GM21723 (cell line): ENCODE data around the gene NAA15.
"Not testable (repeated sequence)": the region's sequence is repeated elsewhere in the genome, so short reads cannot be mapped to it uniquely, and the experiment has no call there.

ENCODE experiments used
- ATAC-seq: cut with Tn5 transposase; IDR thresholded peaks from one replicate; pipeline ENCODE4 v1.9.1; 2021; ENCODE audit warnings: mild to moderate bottlenecking, moderate library complexity; ENCODE audit not compliant: unreplicated experiment

Gene NAA15

DNA sequence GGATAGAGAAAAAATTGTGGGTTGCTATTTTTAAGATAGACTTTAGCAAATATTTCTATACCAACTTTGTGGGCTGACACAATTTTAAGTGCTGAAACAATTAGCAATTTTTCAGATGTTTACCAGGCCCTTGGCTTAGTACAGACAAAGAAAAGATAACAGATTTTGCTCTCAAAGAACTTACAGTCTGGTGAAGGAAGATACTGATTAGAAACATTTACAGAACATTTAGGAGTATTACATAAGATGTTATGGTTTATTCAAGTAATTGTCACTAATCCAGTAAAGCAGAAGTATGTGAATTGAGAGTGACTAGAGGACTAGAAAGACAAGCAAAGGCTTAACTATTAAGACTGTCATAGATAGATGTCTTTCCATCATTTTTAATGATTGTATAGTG lies 36.3 kb downstream of the NAA15 start:
- no peak for ATAC-seq

DNA sequence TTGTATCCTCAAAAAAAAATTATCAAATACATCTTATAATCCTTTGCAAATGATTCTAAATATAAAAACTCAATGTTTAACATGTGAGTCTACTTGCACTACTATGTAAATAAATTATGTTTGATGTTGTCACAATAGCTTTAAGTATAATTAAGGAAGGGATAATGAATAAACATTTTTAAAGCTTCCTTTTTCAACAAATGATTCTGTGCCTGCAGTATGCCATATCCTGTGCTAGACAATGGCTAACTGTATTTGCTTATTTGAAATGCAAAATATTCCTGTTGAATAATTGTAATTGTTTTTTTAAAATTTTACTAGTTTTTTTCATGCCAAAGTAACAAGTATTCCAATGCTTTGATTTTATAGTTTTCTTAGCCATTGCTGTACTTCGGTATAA lies 60.0 kb downstream of the NAA15 start:
- ATAC-seq = no peak

DNA sequence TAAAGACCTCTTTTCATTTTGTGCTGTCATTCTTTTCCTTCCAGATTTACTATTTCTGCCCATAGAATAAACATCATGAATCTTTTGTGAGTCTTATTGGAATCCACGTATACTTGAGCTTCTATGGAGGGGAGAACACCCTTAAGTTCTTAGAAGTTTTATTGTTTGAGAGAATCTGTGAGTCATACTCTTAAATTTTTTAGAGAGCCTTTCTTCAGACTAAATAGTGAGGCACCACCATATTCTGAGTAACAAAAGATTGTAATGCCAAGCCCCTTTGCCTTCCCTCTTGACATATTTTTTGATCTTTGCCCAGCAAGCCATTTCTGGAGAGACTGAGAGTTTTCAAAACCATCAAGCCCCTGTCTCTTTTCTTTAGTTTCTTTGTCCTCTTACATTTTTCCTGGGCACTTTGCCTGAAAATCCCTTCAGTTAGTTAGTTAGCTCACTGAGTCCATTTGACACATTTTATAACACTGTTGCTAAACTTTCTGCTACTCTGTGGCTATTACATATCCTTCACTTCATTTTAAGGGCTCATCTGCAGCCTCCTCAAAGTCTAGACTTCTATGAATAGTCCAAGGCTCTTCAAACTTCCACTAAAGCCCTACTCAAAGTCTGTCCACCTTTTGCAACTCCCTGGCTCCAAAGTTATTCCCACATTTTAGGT lies 66.3 kb downstream of the NAA15 start:
- ATAC-seq = no peak

DNA sequence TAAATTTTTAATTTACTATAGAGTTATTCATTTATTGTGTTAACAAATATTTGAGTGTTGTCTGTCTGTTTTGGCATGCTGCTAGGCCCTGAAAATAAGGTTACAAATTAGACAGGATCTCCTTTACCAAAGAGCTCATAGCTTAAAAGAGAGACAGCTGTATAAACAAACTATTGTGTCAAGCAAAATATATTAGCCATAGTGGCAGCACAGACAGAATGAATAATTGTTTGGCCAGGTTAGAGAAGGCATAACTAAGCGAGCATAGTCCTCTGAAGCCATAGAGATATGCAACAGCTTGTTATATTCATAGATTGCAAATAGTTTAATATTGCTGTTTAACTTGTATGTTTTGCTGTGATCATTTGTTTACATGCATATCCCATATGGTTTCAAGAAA lies 67.7 kb downstream of the NAA15 start:
- ATAC-seq = no peak

DNA sequence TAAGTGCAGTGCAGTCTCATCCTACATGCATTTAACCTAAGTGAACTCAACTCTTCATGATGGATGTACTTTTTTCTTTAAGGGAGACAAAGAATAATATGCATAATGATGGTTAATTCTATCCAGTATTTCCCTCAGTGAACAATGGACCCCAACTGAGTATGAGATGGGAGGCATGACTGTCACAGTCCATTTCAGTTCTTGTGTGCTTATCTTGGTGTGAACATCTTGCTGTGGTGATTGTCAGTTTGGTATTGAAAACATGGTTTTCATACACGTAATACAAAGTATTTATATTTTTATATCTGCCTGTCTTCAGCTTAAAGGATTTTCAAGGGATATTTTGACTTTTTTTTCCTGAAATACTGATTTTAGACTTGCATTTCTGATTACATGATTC lies 72.9 kb downstream of the NAA15 start:
- no peak for ATAC-seq

DNA sequence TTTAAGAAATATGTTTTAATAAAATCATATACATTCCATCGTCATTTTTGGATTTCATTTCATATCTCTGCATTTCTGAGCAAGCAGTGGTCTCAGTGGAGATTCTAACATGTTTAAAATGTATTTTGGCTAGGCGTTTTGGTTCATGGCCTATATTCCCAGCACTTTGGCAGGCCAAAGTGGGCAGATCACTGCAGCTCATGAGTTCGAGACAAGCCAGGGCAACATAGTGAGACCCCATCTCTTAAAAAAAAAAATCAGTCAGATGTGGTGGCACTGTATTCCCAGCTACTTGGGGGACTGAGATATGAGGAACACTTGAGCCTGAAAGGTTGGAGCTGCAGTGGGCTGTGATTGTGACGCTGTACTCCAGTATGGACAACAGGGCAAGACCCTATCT lies 85.1 kb downstream of the NAA15 start:
- no peak for ATAC-seq

DNA sequence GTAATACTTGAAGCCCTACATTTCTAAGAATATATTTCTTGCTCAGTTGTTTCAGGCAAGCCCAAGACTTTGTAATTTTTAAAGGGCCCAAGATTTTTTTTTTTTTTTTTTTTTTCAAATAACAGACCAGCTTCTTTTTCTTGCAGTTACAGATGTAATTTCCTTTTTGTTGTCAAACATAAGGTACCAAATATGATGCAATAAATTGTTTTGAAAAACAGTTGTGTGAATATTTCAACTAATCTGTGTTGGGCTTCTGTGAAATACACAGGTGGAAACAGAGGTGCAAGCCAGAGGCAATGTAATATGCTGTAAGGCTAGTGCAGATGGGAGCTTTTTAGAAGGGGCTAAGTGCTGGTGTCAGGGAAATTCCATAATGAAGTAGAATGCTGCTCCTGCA lies 87.8 kb downstream of the NAA15 start:
- no peak for ATAC-seq

DNA sequence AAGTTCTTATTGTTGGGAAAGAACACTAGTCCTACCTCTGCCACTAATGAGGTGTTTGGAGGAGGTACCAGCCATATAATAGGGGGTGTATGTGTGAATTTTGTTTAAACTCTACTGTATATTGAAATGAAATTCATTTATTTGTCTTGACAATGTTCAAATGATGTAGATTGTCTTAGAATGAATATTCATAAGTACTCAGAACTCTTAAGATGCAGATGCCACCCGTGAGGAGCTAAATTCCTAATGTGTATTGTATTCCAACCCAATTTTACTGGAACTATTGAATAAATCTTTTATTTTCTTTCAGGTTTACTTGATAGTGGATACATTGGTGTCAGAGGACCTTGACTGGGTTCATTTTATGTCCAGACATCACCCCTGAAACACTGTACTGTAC lies 88.7 kb downstream of the NAA15 start:
- ATAC-seq = no peak

DNA sequence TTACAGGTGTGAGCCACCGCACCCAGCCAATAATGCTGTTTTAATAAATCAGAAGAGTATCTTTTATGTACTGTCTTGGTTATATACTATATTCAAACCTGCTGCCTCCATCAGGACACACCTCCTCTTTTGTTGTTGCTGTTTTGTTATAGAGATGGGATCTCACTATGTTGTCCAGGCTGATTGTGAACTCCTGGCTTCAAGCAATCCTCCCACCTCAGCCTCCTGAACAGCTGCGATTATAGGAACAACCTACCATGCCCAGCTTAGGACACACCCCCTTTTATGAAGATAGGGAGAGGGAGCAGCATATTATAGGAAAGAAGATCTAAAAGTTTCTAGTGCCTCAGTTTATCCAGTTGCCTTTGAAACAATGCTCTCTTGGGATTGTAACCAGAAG lies 90.4 kb downstream of the NAA15 start:
- ATAC-seq = no peak

DNA sequence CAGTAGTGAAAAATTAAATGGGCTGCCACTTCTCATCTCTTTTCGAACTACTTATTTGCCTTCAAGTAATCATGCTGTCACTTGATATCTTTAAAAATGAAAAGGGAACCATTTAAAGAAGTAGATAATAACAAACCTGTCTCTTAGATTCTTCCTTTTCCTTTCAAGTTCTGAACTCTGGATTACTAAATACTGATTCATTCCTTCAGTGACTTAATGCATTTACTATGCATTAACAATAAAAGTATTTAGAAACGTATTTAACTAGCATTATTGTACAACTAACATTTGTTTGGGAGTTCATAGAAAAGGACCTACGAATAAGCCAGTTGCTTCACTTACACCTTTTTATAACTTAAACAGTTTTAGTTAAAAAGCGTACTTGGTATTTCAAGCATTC lies 91.5 kb downstream of the NAA15 start:
- ATAC-seq = no peak

DNA sequence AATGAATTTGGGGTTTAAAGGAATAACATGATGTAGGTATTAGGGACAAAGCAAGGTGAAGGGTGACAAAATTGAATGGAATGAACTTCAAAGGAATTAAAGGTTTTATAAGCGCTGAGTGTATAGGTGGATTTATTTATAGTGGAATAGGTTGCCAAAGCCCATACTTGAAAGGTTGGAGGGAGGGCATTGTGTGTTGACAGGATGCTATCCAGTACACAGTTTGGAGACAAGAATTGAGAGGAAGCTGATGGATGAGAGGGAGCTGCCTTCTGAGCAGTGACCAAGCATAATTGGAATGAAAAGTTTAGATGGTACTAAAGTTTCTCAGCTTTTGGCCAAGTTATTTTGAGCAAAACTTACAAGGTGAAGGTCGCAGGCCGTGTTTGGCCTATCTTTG lies 100.1 kb downstream of the NAA15 start:
- ATAC-seq = no peak

DNA sequence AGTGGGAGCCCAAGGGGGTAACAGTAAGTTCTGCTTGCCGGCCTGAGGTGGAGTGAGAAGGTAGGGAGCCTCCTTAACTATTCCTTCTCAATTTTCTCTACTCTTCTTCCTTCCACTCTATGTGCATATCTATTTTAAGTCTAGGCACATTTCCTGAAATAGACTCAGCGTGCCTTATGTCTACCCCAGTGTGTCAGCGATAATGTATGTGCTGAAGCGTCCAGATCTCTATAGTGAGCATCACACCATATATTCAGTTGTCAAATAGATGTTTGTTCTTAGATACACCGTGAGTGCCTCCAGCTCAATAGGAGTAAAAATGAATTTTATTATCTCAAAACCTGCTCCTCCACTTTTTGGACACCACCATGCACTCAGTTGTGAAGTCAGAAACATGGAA lies 101.1 kb downstream of the NAA15 start:
- ATAC-seq = no peak

DNA sequence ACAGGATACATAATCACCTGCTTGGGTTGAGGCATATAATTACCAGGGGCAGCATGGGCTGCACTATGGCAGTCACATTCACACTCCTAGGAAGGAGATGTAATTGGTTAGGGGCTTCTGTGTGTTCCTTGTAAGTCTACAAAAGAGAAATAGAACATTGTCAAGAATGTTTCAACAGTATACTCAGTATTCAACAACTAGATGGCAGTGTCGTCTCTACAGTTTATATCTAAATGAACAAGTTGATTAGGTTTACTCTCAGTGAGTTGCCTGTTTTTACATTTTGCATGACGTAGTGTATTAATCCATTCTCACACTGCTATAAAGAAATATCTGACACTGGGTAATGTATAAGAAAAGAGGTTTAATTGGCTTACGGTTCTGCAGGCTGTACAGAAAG lies 102.2 kb downstream of the NAA15 start:
- no peak for ATAC-seq

DNA sequence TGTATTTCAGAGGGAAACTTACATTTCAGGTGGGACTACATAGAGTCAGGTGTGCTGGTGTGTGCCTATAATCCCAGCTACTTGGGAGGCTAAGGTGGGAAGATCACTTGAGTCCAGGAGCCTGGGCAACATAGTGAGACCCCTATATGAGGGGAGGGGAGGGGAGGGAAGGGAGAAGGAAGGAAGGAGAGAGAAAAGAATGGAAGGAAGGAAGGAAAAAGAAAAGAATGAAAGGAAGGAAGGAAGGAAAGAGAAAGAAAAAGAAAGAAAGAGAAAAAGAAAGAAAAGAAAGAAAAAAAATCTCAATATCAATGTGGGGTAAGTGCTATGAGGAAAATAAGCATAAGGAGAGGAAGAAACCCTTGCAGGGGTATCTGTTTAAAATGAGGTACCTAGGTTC lies 109.0 kb downstream of the NAA15 start:
- no peak for ATAC-seq

DNA sequence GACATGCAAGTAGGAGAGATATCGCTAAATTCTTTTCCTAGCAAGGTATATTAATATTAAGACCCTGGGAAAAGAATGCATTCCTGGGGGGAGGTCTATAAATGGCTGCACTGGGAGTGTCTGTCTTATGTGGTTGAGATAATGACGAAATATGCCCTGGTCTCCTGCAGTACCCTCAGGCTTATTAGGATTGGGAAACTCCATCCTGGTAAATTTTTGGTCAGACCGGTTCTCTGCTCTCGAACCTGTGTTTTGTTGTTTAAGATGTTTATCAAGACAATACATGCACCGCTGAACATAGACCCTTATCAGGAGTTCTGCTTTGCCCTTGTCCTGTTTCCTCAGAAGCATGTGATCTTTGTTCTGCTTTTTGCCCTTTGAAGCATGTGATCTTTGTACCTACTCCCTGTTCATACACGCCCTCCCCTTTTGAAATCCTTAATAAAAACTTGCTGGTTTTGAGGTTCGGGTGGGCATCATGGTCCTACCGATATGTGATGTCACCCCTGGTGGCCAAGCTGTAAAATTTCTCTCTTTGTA lies 113.4 kb downstream of the NAA15 start:
- not testable (repeated sequence) for ATAC-seq

DNA sequence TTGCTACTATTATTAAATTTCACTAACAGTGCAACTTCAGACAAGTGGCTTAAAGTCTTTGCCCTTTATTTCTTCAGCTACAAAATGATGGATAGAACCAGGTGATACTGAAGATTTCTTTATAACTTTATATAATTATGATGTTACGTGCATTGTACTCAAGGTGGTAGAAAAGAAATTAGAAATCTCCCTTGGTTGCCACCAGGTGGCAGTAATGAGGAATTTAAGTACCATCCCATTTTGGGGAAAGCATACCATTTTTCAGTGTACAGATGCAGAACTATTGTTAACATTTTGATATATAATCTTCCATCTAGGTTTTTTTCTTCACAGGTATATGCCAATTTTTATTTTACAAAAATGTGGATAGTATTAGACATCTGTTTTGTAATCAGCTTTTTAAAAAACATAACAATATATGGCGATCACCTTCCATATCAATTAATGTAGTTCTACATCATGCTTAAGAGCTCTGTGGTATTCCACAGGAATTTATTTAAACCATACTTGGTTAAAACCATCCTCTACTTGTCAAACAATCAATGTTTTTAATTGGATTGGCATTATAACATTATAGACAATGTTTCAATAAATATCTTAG lies 114.9 kb downstream of the NAA15 start:
- no peak for ATAC-seq

DNA sequence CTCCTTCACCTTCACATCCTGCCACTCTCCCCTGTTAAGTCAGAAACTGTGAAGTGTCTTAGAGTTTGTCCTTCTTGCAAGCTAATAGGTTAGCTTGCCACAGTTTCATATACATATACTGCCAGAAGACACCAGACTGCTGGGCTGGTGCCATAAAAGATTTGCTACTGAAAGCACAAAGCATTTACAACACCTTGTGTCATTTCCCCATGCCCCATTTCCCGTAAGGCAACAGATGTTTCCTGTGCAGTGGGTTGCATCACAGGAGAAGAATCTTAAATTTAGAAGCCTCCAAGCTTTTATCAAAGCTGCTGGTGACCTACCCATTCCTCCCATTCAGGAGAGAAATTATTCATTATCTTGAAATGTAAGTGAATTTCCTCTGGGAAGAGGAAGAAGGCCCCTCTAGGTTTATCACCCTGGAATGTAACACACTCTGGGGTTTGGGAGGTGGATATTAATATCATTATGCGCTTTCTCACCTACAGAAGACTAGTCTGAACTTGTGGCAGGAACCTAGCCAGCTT lies 118.1 kb downstream of the NAA15 start:
- peak; percentile 71 for ATAC-seq

DNA sequence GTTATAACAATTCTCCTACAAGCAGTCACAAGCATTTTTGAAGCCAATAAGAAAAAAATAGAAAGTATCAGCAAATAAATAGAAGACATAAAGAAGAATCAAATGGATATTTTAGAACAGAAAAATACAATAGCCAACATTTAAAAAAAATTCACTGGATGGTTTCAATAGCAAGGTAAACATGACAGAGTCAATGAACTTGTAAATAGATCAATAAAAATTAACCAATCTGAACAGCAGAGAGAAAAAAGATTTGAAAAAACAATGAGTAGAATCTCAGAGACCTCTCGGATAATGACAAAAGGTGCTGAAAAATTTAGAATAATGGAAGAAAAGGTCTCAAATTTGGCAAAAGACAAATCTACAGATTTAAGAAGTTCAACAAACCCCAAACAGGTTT lies 119.3 kb downstream of the NAA15 start:
- ATAC-seq = no peak

DNA sequence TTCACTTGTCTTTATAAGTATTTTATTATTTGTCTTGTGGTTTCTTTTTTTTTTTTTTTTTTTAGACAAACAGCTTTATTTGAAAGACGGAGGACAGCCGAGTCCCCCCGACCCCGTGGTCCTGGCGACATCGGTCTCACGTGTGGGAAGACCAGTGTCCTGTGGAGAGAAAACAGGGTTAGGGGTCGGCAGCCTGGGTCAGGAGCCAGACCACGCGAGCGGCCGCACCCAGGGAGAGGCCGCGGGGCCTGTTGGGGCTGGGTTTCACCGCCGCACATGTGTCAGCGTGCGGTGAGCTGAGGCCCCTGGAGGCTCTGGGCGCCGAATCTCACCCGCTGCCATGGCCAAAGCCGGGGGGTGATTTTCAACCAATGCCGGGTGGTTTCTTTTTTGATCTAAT lies 134.8 kb downstream of the NAA15 start:
- no peak for ATAC-seq

DNA sequence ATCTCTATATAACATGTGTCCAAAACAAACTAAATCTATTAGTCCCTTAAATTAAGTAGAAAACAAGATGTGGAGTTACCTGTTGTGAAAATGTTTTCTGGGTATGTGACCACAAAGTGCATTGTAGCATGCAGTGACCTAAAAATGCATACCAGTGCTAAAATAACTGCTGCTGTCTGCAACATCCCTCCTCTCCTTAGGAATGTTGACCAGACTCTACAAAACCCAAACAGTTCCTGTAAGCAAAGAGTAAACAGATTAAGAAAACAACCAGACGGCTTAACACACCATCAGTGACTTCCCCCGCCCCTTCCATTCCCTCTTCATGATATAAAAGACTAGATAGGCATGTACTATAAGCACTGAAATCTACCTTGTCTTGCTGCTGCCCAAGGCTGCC lies 136.8 kb downstream of the NAA15 start:
- no peak for ATAC-seq

DNA sequence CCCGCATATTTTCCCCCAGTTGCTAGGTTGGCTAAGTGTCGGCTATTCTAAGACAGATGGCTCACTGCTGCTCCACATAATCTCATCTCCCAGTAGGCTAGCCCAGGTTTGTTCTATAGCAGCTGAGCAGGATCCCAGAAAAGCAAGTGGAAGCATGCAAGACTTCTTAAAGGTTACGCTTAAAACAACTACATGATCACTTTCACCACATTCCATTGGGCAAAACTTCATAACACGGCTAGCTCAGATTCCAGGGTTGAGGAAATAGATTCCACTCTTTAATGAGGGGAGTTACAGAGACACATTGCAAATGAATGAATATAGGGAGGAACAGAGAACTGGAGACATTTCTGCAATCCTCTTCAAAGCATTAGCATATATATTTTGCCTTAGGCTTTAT lies 139.7 kb downstream of the NAA15 start:
- ATAC-seq = no peak

DNA sequence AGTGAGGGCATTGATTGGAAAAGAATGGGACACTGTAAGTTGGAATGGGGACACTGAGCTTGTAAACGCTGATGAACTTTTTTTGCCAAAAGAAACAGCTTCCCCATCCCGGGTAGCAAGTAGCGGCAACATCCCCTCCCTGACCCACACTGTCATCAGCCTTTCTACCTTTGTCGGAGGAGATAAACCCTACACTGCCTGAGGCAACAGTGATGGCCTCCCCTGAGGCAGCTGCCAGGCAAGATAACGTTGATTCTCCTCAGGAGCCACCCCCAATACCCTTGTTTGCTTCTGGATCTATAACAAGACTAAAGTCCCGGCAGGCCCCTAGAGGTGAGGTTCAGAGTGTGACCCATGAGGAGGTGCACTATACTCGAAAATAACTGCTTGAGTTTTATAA lies 142.4 kb downstream of the NAA15 start:
- no peak for ATAC-seq

DNA sequence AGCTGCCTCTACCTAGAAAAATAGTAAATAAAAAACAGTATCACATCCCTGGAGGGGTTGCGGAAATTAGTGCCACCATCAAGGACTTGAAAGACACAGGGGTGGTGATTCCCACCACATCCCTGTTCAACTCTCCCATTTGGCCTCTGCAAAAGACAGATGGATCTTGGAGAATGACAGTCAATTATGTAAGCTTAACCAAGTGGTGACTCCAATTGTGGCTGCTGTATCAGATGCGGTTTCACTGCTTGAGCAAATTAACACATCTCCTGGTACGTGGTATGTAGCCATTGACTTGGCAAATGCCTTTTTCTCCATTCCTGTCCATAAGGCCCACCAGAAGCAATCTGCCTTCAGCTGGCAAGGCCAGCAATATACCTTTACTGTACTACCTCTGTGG lies 143.6 kb downstream of the NAA15 start:
- ATAC-seq = not testable (repeated sequence)
